ENCODE results near the gene SRGAP3. TPM values are rescaled to one million over a fixed set of nuclear protein-coding genes. Genes with fewer than 3 reads are reported as not detected.

Gene SRGAP3
- total and polyA plus RNA-seq, 8 donors: 5.1 to 28.9 (median 22.4) TPM

DNA sequence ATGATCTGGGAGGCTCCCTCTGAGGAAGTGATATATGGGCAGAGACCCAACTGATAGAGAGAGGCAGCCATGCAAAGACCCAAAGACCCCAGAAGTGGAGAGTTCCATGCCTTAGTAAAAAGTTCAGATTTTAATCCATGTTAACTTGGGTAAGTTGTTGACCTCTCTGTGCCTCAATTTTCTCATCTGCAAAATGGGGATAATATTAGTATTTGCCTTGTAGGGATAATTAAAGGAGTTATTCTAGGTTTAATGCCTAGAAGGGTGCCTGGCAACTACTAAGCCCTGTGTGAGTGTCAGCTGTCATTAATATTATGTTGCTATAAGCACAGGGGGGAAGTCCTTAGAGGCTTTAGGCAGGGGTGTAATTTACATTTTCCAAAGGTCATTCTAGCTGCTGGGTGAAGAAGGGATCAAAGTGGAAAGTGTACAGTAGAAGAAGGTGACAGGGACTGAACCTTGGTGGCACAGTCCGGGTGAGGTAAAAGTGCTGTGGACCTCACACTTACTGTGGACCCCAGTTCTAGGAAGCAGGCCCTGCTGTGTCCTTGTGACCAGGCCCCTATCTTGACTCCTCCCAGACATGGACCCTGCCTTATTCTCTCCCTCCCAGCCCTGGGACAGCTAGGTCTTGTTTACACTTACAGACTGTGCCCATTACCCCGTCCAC lies 283.2 kb downstream of the SRGAP3 start:
- Histone ChIP-seq H3K9me3 (no peaks in the 10 kb centered on the region), H3K27ac (no peak overlapping the region), H3K4me1 (peaks cover 8 to 10% of the 10 kb centered on the region in 2 donors), H3K27me3 (peaks cover 0 to 14% of the 10 kb centered on the region in 2 donors), H3K36me3 (no peaks in the 10 kb centered on the region), H3K4me3 (no peak overlapping the region)
- intact Hi-C loops (cut with DNase I): no loop called here
- TF ChIP-seq, protein P1, sequence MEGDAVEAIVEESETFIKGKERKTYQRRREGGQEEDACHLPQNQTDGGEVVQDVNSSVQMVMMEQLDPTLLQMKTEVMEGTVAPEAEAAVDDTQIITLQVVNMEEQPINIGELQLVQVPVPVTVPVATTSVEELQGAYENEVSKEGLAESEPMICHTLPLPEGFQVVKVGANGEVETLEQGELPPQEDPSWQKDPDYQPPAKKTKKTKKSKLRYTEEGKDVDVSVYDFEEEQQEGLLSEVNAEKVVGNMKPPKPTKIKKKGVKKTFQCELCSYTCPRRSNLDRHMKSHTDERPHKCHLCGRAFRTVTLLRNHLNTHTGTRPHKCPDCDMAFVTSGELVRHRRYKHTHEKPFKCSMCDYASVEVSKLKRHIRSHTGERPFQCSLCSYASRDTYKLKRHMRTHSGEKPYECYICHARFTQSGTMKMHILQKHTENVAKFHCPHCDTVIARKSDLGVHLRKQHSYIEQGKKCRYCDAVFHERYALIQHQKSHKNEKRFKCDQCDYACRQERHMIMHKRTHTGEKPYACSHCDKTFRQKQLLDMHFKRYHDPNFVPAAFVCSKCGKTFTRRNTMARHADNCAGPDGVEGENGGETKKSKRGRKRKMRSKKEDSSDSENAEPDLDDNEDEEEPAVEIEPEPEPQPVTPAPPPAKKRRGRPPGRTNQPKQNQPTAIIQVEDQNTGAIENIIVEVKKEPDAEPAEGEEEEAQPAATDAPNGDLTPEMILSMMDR (IDR thresholded peaks at IDR 0.05): no peak
- ATAC-seq (no peak), DNase-seq (no peak)

DNA sequence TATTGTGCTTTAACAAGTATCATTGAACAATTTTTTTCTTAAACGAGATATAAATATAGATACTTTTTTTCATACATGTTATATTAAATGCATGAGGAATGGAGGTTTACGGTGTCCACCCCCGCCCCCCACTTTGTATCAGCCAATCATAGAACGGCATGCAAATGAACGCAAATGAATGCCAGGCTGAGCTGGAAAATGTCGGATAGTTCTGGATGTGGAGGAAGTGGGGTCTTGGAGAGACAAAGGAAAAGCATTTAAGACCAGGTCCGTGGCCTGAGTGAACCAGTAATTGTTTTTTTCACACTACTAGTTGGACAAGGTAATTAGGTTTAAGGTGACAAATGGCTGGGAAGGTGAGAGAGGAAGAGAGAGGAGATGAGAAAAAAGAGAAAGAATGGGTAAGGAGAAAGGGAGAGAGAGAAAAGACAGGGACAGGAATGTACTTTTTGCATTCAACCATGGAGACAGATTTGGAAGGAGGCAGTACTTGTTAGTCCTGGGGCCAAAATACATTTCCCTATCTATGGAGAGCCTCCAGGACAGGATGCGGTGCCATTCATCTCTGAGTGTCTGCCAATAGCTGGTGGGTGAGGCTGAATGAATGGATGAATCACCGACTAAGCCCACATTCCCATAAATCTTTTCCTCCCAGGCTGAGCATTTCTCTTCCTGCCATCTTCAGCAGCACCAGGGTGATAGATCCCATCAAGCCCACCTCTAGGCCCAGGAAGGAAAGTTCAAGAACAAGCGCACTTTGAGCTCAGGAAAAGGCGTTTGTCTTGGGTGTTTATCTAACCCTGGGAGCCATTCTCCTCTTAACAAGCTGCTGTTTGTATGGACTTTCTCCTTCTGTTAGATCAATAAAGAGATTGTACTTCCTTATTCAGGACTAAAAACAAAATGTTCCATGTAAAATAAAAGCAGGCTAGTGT lies 284.7 kb downstream of the SRGAP3 start:
- intact Hi-C loops (cut with DNase I): no loop called here

DNA sequence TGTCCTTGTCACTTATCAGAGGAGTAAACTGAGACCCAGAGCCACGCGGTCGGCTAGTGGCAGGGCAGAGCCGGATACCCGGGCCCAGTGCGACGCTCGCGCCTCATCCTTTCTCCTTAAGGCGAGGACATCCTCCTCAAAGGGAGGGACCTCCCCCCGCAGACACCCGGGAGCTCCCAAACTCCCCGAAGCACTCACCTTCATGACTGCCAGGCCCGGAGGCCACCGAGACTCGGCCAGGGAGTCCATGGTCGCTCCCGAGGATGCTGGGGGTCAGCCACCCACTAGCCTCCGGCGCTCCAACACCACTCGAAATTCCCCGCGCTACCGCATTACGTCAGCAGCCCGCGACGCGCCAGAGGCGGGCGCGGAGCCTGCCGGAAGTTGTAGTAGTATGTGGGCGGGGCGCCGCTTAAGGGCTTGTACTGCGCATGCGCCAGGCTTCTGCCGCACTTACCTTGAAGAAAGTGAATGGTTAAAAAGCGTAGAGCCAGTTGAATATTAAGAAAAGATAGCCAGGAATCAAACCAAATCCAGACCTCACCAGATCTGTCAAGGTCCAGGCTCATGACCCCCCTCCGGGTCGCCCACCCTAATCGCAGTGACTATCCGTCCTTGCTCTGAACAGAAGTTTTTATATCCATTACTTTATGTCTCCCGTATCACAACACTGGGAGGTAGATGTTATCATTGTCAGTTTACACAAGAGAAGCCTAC lies 286.2 kb downstream of the SRGAP3 start, which contains the start of gene RAD18:
Gene RAD18 (minus strand): TSS at position 336 of the 717 bp plus-strand sequence. CDS start 87 bp downstream, at position 249.
- intact Hi-C loops (cut with DNase I): no loop called here
- TF ChIP-seq, protein P1 (IDR thresholded peaks at IDR 0.05): no peak

More for the DNA sequence above, 284.7 kb downstream of the SRGAP3 start:
- DNase-seq: no peak
- Histone ChIP-seq H3K36me3 (no peaks in the 10 kb centered on the region), H3K27ac (no peak overlapping the region), H3K9me3 (no peaks in the 10 kb centered on the region), H3K4me3 (no peak overlapping the region), H3K27me3 (peaks cover 0 to 14% of the 10 kb centered on the region in 2 donors), H3K4me1 (peaks cover 8 to 14% of the 10 kb centered on the region in 2 donors)
- TF ChIP-seq, protein P1 (IDR thresholded peaks at IDR 0.05): no peak
- no peak for ATAC-seq

DNA sequence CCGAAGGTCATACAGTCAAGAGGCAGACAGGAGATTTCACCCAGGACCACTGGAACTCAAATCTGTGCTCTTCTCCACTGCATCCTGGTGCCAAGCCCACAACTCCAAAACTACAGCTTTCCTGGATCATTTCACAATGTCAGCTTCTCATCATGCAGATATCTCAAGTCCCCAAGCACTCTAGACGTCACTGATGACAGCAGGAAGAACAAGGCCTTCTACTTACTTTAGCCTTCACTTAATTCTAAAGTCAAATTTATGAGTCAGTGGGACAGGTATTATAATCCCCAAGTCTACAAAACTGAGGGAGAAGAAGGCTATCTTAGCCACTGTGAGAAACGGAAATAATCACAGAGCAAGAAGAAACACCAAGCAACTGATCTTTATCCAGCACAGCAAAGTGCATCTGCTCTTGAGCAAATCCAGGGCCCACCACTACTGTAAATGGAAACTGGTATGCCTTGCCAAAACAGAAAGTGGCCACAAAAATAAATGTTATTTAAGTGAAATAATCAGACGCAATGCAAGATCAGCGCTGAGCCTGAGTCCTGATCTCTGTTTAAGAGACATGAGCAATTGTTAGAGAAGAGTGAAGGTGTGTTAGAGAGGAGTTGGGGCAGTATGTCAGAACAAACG lies 287.1 kb downstream of the SRGAP3 start:
- ATAC-seq (no peak), DNase-seq (no peak)
- H3K4me1 ChIP-seq: peaks cover 8 to 18% of the 10 kb centered on the region in 2 donors
- intact Hi-C loops (cut with DNase I): no loop called here
- H3K27ac ChIP-seq: no peak overlapping the region
- peak overlapping the region; percentile 79 to 82 for H3K4me3 ChIP-seq
- H3K36me3 ChIP-seq: peaks cover 0 to 10% of the 10 kb centered on the region in 2 donors
- H3K9me3 ChIP-seq: no peaks in the 10 kb centered on the region
- H3K27me3 ChIP-seq: no peaks in the 10 kb centered on the region
- TF ChIP-seq, protein P1 (IDR thresholded peaks at IDR 0.05): no peak

More for the DNA sequence above, 286.2 kb downstream of the SRGAP3 start, which contains the start of gene RAD18:
- peaks cover 0 to 2% of the 10 kb centered on the region in 2 donors for H3K36me3 ChIP-seq
- DNase-seq (peak; percentile 91 to 96 (median 94)), ATAC-seq (peak; percentile 96)
- H3K4me3 ChIP-seq: peak within 1 kb of the TSS; percentile 79 to 82
- peaks cover 8 to 18% of the 10 kb centered on the region in 2 donors for H3K4me1 ChIP-seq
- peaks cover 0 to 9% of the 10 kb centered on the region in 2 donors for H3K27me3 ChIP-seq
- no peaks in the 10 kb centered on the region for H3K9me3 ChIP-seq
- peak within 1 kb of the TSS; percentile 71 to 77 for H3K27ac ChIP-seq
